Muscle of back (tissue), 11 donors: ENCODE data around the gene PHAF1. TPM values are rescaled to one million over a fixed set of nuclear protein-coding genes. Genes with fewer than 3 reads are reported as not detected.
"Not testable (repeated sequence)": the region's sequence is repeated elsewhere in the genome, so short reads cannot be mapped to it uniquely, and the experiment has no call there.

Experiments used
- DNase-seq, 3 donors: peaks; one replicate each; pipeline versions ENCODE4 v3.0.0 to v3.0.0-alpha.2; 2013
- polyA plus RNA-seq, 10 donors: library from polyadenylated mRNA; unstranded; fragments of 120-200 nt; gene quantifications; one replicate each; pipeline ENCODE4 v1.2.1, GENCODE V29; 2013; ENCODE audit not compliant: insufficient read length in 10 of 10

Gene PHAF1
- polyA plus RNA-seq, 10 donors: 15.6 to 20.5 (median 18.9) TPM

DNA sequence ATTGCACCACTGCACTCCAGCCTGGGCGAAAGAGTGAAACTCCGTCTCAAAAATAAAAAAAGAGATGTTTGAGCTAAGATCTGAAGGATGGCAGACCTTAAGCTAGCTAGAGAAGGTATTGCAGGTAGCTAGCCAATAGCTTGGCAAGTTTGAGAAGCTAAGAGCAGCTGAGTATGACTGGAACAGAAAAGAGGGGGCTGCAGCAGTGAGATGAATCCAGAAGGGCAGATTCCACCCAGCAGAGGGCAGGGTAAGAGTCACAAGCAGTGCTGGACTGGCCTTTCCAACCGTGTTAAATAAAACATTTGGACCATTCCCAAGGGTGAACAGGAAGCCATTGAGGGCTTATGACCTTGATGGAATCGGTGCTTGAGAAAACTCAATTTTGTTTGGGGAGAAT lies 5.7 kb upstream of the PHAF1 start:
- DNase-seq: peak in 1 of 3 donors; percentile 23

DNA sequence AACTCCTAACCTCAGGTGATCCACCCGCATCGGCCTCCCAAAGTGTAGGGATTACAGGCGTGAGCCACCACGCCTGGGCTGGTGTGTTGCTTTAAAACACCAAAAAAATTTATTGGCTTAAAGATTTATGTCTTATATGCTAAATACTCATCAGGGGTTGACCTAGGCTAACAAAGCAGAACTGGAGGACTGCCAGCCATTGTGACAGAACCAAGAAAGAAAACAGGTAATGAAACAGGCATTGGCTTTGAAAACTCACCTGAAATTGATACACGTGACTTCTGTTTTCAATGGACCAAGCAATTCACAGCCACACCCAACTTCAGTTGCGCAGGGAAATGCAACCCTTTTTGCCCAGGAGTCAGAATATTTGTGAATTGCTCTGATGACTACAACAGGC lies 4.9 kb upstream of the PHAF1 start:
- no peak for DNase-seq

DNA sequence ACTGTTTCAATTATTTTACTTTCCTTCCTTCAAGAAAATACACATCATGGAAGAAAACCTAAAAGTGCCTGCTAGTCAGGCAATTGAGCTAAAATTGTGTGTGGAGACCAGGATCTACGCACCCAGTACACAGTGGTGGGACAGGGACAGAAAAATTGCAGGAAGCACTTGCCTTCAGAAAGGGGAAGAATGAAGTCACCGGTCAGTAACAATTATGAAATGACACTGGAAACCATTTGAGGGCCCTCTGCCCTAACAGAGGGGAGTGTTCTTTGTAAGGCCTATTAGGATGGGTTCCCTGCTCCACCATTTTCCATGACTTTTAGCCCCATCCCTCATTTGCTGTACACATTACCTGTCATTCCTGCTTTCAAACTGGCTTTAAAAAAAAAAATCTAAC lies 4.5 kb upstream of the PHAF1 start:
- peak in 1 of 3 donors; percentile 21 for DNase-seq

DNA sequence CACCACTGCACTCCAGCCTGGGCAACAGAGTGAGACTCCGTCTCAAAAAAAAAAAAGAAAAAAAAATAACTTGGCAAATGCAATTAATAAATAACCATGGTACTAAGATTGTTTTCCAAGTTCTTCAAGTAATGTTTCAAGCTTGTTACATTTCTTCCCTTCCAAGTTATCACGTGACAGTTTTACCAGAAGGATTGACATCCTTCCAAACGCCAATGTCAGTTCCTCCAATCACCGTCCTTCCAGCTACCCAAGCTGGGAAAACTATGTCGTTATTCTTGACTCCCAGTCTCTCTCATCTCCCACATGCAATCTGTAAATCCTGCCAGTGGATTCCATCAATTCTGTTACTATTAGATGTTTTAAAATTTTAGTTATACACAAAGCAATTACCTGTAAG lies 3.9 kb upstream of the PHAF1 start:
- DNase-seq: peak in 2 of 3 donors; percentile 61 to 62

- no peak for DNase-seq
Observed at GRCh38 chr16:67108489-67108888, 1.3 kb upstream of the PHAF1 start.

GRCh38 chr16:67108931-67109406 lies 772 bp upstream of the PHAF1 start:
- no peak for DNase-seq

GRCh38 chr16:67111951-67112444 lies 2.3 kb downstream of the PHAF1 start:
- no peak for DNase-seq

DNA sequence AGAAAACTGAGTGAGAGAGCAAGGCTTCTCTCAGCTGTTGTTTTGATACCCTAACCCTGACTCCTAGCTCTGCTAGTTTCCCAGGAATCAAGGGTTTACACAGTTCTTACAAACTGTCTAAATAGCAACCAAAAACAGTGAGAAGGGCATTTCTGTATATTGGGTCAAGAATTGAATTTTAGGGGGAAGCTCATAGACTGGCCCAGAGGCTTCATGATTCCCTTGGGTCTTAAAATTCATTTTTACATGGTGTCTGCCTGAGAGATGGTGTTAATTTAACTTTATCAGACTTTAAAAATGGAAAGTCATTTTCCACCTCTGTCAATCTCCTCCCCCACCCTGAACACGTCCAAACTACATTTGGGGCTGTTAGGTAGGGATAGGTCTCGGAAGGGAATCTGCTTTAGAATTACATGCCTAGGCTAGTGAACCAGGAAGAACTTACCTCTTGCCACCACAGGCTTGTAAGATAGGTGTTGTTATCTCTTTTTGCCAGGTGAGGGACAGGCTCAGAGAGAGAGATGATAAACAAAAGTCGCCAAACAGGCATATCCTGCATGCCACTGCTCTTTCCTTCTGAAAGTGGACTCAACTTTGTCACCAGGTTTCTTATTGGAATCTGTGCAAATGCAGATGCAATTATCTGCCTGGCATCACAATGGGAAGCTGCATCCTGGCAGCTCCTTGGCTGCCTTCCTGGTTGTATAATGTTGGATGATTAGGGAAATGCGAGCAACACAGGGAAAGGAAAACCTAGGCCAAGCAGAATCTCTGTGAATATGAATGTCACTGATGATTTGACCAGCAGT lies 3.1 kb downstream of the PHAF1 start:
- DNase-seq: no peak

GRCh38 chr16:67114793-67115192 lies 5.1 kb downstream of the PHAF1 start:
- no peak for DNase-seq

- DNase-seq: peak in 1 of 3 donors; percentile 78
Observed at GRCh38 chr16:67115639-67116038, 5.9 kb downstream of the PHAF1 start.

- no peak for DNase-seq
Observed at GRCh38 chr16:67116388-67117311, 6.9 kb downstream of the PHAF1 start.

DNA sequence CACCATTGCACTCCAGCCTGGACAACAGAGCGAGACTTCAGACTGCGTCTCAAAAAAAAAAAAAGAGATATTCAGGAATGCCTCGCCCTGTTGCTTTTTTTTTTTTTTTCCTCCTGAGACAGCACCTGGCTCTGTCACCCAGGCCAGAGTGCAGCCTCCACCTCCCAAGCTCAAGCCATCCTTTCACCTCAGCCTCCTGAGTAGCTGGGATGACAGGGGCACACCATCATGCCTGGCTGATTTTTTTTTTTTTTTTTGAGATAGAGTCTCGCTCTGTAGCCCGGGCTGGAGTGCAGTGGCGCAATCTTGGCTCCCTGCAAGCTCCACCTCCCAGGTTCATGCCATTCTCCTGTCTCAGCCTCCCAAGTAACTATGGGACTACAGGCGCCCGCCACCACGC lies 8.0 kb downstream of the PHAF1 start:
- DNase-seq: no peak

DNA sequence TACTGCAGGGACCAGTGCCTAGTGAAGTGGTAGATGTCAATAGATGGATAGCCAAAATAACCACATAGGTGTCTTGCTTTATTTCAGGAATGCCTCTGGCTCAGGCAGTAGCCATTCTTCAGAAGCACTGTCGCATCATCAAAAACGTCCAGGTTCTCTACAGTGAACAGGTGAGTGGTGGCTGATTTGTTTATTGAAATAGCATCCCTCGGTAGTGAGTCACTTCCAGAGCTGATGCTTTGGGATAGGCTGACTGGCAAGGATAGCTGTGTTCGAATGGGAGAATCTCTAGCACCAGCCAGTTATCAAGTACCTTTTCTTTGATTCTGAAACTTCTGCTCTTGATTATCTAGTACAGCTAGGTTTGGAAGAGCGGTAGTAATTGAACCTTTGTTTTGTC lies 10.3 kb downstream of the PHAF1 start:
- no peak for DNase-seq

- DNase-seq: not testable (repeated sequence)
Observed at GRCh38 chr16:67122799-67123198, 13.1 kb downstream of the PHAF1 start.

DNA sequence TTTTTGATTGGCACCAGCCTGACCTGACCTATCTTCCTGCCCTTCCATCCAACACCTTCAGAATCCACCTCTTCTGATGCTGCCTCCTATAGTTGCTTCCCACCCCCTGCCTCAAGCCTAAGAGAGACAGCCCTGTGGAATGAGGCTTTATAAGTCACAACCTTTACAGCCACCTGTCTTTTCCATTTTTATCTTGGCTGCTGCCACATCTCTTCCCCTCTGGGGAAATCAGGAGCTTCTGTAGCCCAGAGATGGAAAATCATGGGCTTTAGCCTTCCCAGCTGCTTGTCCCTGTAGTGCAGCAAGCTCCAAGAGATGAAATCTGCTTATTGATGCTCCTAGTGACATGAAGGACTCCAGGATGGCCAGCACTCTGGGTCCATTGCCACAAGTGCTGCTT lies 18.7 kb downstream of the PHAF1 start:
- DNase-seq: no peak

DNA sequence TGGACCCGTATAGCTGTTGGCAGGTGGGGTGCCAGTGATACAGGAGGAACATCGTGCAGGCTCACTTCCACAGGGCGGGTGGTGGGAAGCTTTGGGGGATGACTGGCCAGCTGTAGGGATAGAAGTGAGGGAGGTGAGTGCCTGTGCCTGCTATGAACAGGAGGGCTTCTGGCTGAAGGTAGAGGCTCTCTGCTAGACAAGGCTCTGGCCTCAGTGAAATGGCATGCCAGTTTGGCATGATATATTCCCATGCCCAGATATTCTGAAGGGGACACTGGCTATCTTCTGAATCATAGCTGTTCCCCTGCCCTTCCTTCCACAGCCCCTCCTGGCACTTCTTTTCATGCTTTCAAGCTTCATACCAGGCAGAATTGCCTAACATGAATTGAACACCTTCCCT lies 19.1 kb downstream of the PHAF1 start:
- no peak for DNase-seq

- DNase-seq: no peak
Observed at GRCh38 chr16:67129422-67129821, 19.7 kb downstream of the PHAF1 start.

DNA sequence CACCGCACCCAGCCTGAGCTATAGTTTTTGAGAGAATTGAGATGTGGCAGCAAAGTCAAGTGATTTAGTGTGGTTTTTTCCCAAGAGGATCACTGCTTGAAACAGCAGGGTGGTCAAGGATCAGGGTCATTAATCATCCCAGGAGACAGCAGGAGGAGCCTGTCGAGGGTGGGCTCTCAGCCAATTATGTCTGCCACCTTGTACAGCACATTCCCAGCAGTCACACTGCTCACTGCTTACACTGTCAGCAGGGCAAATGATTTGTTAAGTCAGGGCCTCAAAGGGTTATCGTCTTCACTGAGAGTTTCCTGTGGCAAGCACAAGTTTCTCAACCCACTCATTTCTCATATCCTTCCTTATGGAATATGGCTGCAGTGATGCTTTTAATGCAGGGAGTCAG lies 27.9 kb downstream of the PHAF1 start:
- DNase-seq: no peak

GRCh38 chr16:67141391-67141790 lies 31.6 kb downstream of the PHAF1 start:
- no peak for DNase-seq

DNA sequence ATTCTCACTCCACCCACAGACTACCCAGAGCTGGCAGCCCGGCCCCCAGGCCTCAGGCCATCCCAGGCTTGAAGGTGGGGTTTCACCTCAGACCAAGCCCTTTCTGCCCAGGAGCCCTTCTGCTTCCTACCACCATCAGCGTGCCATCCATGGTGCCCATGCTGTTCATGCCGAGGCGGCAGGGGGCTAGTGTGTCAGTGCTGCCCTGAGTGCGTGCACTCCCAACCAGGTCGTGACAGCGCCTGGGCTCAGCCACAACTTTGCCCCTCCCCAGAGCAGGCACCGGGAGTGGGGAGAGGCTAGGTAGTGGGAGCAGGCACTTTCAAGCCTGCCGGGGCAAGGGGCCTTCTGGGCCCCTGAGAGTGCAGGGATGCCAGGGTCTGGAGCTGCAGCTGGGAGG lies 32.6 kb downstream of the PHAF1 start:
- DNase-seq: no peak

GRCh38 chr16:67144943-67145342 lies 35.2 kb downstream of the PHAF1 start:
- no peak for DNase-seq

- no peak for DNase-seq
Observed at GRCh38 chr16:67145746-67146145, 36.0 kb downstream of the PHAF1 start.
